GM19372 (cell line): Measurements from ENCODE around the gene IL17RB.

ENCODE experiments used
- ATAC-seq: cut with Tn5 transposase; IDR thresholded peaks from one replicate; pipeline ENCODE4 v1.9.1; 2021; ENCODE audit warnings: mild to moderate bottlenecking, low read depth, moderate library complexity; ENCODE audit not compliant: unreplicated experiment

The IL17RB gene

DNA sequence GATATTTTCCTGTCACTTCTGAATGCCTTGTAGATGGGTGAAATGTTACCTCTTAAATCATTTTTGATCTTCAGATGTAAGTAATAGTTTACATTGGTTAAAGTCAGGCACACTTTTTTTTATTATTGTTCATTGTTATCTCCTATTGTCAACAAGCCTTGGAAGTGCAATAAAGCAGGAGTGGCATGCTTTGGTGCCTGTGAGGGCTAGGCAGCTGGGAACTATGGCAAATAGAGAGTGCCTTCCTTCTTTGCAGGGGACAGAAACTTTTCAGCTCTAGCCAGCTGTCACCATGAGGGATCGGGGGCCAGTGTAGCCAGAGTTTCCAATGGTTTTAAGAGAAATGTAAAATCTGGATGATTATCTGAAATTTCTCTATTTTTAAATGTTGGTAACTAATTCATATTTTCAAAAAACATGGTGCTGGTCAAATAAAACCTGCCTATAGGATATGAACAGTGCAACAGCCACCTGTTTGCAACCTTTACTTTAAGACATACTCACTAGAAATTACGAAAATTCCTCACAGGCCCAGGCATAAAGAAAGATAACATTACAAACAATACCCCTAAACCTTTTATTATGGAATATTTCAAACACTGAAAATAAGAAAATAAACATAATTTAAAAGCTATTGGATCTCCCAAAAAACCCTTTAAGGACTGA is 54.4 kb downstream of the IL17RB start:
- ATAC-seq: no peak

DNA sequence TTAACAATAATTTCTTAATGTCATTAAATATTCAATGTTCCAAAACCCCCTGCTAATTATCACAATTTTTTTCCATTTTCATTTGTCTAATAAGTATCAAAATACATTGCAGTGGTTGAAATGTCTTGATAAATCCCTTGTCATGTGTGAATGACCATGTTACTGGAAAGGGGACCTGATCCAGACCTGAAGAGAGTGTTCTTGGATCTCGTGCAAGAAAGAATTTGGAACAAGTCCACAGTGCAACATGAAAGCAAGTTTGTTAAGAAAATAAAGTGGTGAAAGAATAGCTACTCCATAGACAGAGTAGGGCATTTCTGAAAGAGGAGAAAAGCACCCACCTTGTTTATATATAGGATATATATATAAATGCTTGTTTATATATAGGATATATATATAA is 55.7 kb downstream of the IL17RB start:
- ATAC-seq: no peak

GRCh38 chr3:53902711-53903110 is 56.3 kb downstream of the IL17RB start:
- ATAC-seq: no peak

GRCh38 chr3:53913401-53913800 is 67.0 kb downstream of the IL17RB start:
- ATAC-seq: no peak
